ENCODE data around the gene CNOT4.

DNA sequence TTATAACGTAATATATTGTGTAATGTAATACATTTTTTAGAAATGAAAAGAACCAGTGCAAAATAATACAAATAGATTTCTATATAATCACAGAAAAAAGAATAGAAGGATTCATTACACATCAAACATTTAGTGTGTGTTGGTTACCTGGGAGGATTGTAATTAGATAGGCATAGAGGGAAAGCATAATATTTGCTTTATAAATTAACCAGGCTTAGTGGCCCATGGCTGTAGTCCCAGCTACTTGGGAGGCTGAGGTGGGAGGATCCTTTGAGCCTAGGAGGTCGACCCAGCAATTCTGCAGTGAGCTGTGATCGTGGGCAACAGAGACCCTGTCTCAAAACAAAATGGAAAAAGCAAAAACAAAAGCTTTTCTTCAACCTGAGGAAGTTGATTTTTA is 5.0 kb upstream of the CNOT4 start:
- TF ChIP-seq ZNF329 (CRISPR knock-in tag; IDR thresholded peaks at IDR 0.05; ENCODE audit: low read depth) (no peak), EZH2 (conservative IDR thresholded peaks at IDR 0.05; ENCODE audit: low read depth, low read length) (no peak), ZFX (CRISPR knock-in tag; IDR thresholded peaks at IDR 0.05; ENCODE audit: low read depth) (no peak), ZFP36L2 (CRISPR knock-in tag; IDR thresholded peaks at IDR 0.05) (no peak)
- TF ChIP-seq, protein P1, sequence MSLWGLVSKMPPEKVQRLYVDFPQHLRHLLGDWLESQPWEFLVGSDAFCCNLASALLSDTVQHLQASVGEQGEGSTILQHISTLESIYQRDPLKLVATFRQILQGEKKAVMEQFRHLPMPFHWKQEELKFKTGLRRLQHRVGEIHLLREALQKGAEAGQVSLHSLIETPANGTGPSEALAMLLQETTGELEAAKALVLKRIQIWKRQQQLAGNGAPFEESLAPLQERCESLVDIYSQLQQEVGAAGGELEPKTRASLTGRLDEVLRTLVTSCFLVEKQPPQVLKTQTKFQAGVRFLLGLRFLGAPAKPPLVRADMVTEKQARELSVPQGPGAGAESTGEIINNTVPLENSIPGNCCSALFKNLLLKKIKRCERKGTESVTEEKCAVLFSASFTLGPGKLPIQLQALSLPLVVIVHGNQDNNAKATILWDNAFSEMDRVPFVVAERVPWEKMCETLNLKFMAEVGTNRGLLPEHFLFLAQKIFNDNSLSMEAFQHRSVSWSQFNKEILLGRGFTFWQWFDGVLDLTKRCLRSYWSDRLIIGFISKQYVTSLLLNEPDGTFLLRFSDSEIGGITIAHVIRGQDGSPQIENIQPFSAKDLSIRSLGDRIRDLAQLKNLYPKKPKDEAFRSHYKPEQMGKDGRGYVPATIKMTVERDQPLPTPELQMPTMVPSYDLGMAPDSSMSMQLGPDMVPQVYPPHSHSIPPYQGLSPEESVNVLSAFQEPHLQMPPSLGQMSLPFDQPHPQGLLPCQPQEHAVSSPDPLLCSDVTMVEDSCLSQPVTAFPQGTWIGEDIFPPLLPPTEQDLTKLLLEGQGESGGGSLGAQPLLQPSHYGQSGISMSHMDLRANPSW (CRISPR knock-in tag; IDR thresholded peaks at IDR 0.05; ENCODE audit: borderline replicate concordance) = no peak
- TF ChIP-seq, protein P2, sequence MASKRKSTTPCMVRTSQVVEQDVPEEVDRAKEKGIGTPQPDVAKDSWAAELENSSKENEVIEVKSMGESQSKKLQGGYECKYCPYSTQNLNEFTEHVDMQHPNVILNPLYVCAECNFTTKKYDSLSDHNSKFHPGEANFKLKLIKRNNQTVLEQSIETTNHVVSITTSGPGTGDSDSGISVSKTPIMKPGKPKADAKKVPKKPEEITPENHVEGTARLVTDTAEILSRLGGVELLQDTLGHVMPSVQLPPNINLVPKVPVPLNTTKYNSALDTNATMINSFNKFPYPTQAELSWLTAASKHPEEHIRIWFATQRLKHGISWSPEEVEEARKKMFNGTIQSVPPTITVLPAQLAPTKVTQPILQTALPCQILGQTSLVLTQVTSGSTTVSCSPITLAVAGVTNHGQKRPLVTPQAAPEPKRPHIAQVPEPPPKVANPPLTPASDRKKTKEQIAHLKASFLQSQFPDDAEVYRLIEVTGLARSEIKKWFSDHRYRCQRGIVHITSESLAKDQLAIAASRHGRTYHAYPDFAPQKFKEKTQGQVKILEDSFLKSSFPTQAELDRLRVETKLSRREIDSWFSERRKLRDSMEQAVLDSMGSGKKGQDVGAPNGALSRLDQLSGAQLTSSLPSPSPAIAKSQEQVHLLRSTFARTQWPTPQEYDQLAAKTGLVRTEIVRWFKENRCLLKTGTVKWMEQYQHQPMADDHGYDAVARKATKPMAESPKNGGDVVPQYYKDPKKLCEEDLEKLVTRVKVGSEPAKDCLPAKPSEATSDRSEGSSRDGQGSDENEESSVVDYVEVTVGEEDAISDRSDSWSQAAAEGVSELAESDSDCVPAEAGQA (IDR thresholded peaks at IDR 0.05; ENCODE audit: low read depth) = no peak
- TF ChIP-seq, protein P2 (CRISPR knock-in tag; IDR thresholded peaks at IDR 0.05; ENCODE audit: borderline replicate concordance) = no peak
- TF ChIP-seq, protein P3, sequence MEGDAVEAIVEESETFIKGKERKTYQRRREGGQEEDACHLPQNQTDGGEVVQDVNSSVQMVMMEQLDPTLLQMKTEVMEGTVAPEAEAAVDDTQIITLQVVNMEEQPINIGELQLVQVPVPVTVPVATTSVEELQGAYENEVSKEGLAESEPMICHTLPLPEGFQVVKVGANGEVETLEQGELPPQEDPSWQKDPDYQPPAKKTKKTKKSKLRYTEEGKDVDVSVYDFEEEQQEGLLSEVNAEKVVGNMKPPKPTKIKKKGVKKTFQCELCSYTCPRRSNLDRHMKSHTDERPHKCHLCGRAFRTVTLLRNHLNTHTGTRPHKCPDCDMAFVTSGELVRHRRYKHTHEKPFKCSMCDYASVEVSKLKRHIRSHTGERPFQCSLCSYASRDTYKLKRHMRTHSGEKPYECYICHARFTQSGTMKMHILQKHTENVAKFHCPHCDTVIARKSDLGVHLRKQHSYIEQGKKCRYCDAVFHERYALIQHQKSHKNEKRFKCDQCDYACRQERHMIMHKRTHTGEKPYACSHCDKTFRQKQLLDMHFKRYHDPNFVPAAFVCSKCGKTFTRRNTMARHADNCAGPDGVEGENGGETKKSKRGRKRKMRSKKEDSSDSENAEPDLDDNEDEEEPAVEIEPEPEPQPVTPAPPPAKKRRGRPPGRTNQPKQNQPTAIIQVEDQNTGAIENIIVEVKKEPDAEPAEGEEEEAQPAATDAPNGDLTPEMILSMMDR (CRISPR knock-in tag; IDR thresholded peaks at IDR 0.05) = no peak

Measured in HepG2 (cell line).